Measurements from ENCODE around the gene MACC1. TPM values are rescaled to one million over a fixed set of nuclear protein-coding genes. Genes with fewer than 3 reads are reported as not detected.

The MACC1 gene
- total and polyA plus RNA-seq, 2 donors (not counting 3 experiments of a cell fraction or from before 2014, with no cell fraction given): not detected

- H3K4me3 ChIP-seq (replicated peaks in 1 of 3; ENCODE audit: insufficient read depth in 1 of 3, low read depth in 1 of 3, low read length in 3 of 3): no peak overlapping the region
- no peak overlapping the region for H3K4me2 ChIP-seq (ENCODE audit: insufficient read depth, low read length)
- no peak for DNase-seq (ENCODE audit: low read depth, low spot score)
- ChIA-PET CTCF (no interaction called here), POLR2A (no interaction called here)
- H3K4me1 ChIP-seq (ENCODE audit: control insufficient read depth, extremely low read depth, insufficient read depth, low read length): no peaks in the 10 kb centered on the region
- no peaks in the 10 kb centered on the region for H3K27me3 ChIP-seq (ENCODE audit: control insufficient read depth in 2 of 2, insufficient read depth in 2 of 2, low read length in 2 of 2)
- no TSS peak for BruUV-seq (replicated peaks)
- FAIRE-seq: no peak
- H3K36me3 ChIP-seq (ENCODE audit: control insufficient read depth in 2 of 2, extremely low read depth in 1 of 2, insufficient read depth in 2 of 2, low read length in 2 of 2): no peaks in the 10 kb centered on the region
- H3K27ac ChIP-seq (ENCODE audit: insufficient read depth, low read depth, low read length): no peak overlapping the region
- no peak overlapping the region for H3K9ac ChIP-seq (replicated peaks; ENCODE audit: extremely low read depth, insufficient read depth, low read length)
- intact Hi-C loops (cut with micrococcal nuclease): loop anchor here (10.0 kb wide), 1 partner anchor 303 kb away; no protein-coding TSS in a partner anchor
- no peak overlapping the region for H2AFZ ChIP-seq (ENCODE audit: low read depth, low read length)
- dilution Hi-C loops (cut with MboI; ENCODE audit: extremely low pct_ligation_motif_present, low sequenced_read_pairs): loop anchor here (25.0 kb wide), 1 partner anchor 101 kb away; no protein-coding TSS in a partner anchor
- no peaks in the 10 kb centered on the region for H3K79me2 ChIP-seq (ENCODE audit: control insufficient read depth, insufficient read depth, low read length)
- TF ChIP-seq MYC (IDR thresholded peaks at IDR 0.05; ENCODE audit: low read depth, low read length) (no peak), EZH2 (IDR thresholded peaks at IDR 0.05; ENCODE audit: borderline replicate concordance, low read depth, low read length, severe bottlenecking) (no peak), POLR2AphosphoS5 (IDR thresholded peaks at IDR 0.05; ENCODE audit: insufficient read depth, low read depth, low read length) (no peak), GATA2 (IDR thresholded peaks at IDR 0.05; ENCODE audit: insufficient read depth, insufficient read length, low read depth, low read length) (no peak), POLR2A (IDR thresholded peaks at IDR 0.05; ENCODE audit: low read depth, low read length) (no peak), MAX (IDR thresholded peaks at IDR 0.05; ENCODE audit: insufficient read depth, insufficient read length) (no peak)
- H3K9me1 ChIP-seq (replicated peaks; ENCODE audit: control insufficient read depth, extremely low read depth, insufficient read depth, low read length): no peaks in the 10 kb centered on the region
- H4K20me1 ChIP-seq (replicated peaks; ENCODE audit: control insufficient read depth, extremely low read depth, insufficient read depth, low read length): no peaks in the 10 kb centered on the region
- peaks cover 2% of the 10 kb centered on the region for H3K9me3 ChIP-seq (replicated peaks; ENCODE audit: control insufficient read depth, insufficient read depth, low read length)
These were observed 5.8 kb downstream of the MACC1 start for GRCh38 chr7:20211376-20211775.

GRCh38 chr7:20208651-20209307 lies 8.4 kb downstream of the MACC1 start:
- H4K20me1 ChIP-seq (replicated peaks; ENCODE audit: control insufficient read depth, extremely low read depth, insufficient read depth, low read length): no peaks in the 10 kb centered on the region
- dilution Hi-C loops (cut with MboI; ENCODE audit: extremely low pct_ligation_motif_present, low sequenced_read_pairs): loop anchor here (25.0 kb wide), 1 partner anchor 104 kb away; no protein-coding TSS in a partner anchor
- intact Hi-C loops (cut with micrococcal nuclease): no loop called here
- H3K9me1 ChIP-seq (replicated peaks; ENCODE audit: control insufficient read depth, extremely low read depth, insufficient read depth, low read length): no peaks in the 10 kb centered on the region
- no peaks in the 10 kb centered on the region for H3K36me3 ChIP-seq (ENCODE audit: control insufficient read depth in 2 of 2, extremely low read depth in 1 of 2, insufficient read depth in 2 of 2, low read length in 2 of 2)
- no TSS peak for BruUV-seq (replicated peaks)
- TF ChIP-seq CTCF (IDR thresholded peaks at IDR 0.05; ENCODE audit: extremely low read depth in 1 of 2, insufficient read depth in 1 of 2, low read depth in 1 of 2, low read length in 2 of 2) (no peak), FOS (IDR thresholded peaks at IDR 0.05; ENCODE audit: borderline replicate concordance, insufficient read depth, low read length) (no peak), GATA2 (IDR thresholded peaks at IDR 0.05; ENCODE audit: insufficient read depth, insufficient read length, low read depth, low read length) (no peak), MYC (IDR thresholded peaks at IDR 0.05; ENCODE audit: low read depth, low read length) (no peak), MAX (IDR thresholded peaks at IDR 0.05; ENCODE audit: insufficient read depth, insufficient read length) (no peak), EZH2 (IDR thresholded peaks at IDR 0.05; ENCODE audit: borderline replicate concordance, low read depth, low read length, severe bottlenecking) (no peak), POLR2A (IDR thresholded peaks at IDR 0.05; ENCODE audit: low read depth, low read length) (no peak), POLR2AphosphoS5 (IDR thresholded peaks at IDR 0.05; ENCODE audit: insufficient read depth, low read depth, low read length) (no peak), JUN (IDR thresholded peaks at IDR 0.05; ENCODE audit: borderline replicate concordance, insufficient read depth, insufficient read length, low read depth) (no peak)
- H3K4me1 ChIP-seq (ENCODE audit: control insufficient read depth, extremely low read depth, insufficient read depth, low read length): no peaks in the 10 kb centered on the region
- peaks cover 2% of the 10 kb centered on the region for H3K9me3 ChIP-seq (replicated peaks; ENCODE audit: control insufficient read depth, insufficient read depth, low read length)
- POLR2A ChIA-PET: no interaction called here
- no peak for FAIRE-seq
- no peak overlapping the region for H3K4me2 ChIP-seq (ENCODE audit: insufficient read depth, low read length)
- H3K4me3 ChIP-seq (replicated peaks in 1 of 3; ENCODE audit: insufficient read depth in 1 of 3, low read depth in 1 of 3, low read length in 3 of 3): no peak overlapping the region
- no peak overlapping the region for H3K27ac ChIP-seq (ENCODE audit: insufficient read depth, low read depth, low read length)
- CTCF ChIA-PET: no interaction called here
- no peak for DNase-seq (ENCODE audit: low read depth, low spot score)
- no peak overlapping the region for H2AFZ ChIP-seq (ENCODE audit: low read depth, low read length)
- H3K9ac ChIP-seq (replicated peaks; ENCODE audit: extremely low read depth, insufficient read depth, low read length): no peak overlapping the region
- H3K27me3 ChIP-seq (ENCODE audit: control insufficient read depth in 2 of 2, insufficient read depth in 2 of 2, low read length in 2 of 2): no peaks in the 10 kb centered on the region
- H3K79me2 ChIP-seq (ENCODE audit: control insufficient read depth, insufficient read depth, low read length): no peaks in the 10 kb centered on the region
